Fibroblast of the aortic adventitia (primary cell): ENCODE results near the gene GABRG3. TPM values are rescaled to one million over a fixed set of nuclear protein-coding genes. Genes with fewer than 3 reads are reported as not detected.

ENCODE experiments used
- DNase-seq: peaks from one replicate; pipeline ENCODE4 v3.0.0-alpha.2; 2010; ENCODE audit warnings: low read depth
- H3K4me3 ChIP-seq: 2 replicates; pipeline ENCODE4 v1.5.1; 2011; ENCODE audit warnings: low read depth, mild to moderate bottlenecking, control low read depth, low read length, moderate library complexity
- total RNA-seq: library from RNA; depleted of rRNA; stranded (reverse); fragments of >200 nt; gene quantifications from 2 replicates; pipeline ENCODE4 v1.2.3, GENCODE V29; 2012; ENCODE audit warnings: low replicate concordance
- TF ChIP-seq, protein P1 (sequence below): IDR thresholded peaks from 2 replicates; pipeline ENCODE4 v1.5.1; 2011; ENCODE audit warnings: mild to moderate bottlenecking, low read length, control low read depth, inconsistent platforms; ENCODE audit not compliant: insufficient read depth

GABRG3 gene
- total RNA-seq, 1 donor, result not detected

DNA sequence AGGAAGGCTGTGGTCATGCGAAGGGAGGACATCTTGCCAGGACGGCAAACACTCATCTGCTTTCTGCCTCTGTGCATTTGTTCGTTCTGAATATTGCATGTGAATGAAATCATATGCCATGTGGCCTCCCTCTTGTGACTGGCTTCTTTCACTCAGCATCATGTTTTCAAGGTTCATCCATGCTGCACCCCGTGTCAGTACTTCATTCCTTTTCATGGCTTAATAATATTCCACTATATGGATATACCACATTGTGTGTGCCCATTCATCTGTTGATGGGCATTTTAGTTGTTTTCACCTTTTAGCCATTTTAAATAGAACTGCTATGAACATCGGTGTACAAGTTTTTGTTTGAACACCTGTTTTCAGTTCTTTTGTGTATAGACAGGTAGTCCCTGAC lies 118.7 kb downstream of the GABRG3 start:
- no peak for DNase-seq
- TF ChIP-seq, protein P1, sequence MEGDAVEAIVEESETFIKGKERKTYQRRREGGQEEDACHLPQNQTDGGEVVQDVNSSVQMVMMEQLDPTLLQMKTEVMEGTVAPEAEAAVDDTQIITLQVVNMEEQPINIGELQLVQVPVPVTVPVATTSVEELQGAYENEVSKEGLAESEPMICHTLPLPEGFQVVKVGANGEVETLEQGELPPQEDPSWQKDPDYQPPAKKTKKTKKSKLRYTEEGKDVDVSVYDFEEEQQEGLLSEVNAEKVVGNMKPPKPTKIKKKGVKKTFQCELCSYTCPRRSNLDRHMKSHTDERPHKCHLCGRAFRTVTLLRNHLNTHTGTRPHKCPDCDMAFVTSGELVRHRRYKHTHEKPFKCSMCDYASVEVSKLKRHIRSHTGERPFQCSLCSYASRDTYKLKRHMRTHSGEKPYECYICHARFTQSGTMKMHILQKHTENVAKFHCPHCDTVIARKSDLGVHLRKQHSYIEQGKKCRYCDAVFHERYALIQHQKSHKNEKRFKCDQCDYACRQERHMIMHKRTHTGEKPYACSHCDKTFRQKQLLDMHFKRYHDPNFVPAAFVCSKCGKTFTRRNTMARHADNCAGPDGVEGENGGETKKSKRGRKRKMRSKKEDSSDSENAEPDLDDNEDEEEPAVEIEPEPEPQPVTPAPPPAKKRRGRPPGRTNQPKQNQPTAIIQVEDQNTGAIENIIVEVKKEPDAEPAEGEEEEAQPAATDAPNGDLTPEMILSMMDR, result no peak
- no peak overlapping the region for H3K4me3 ChIP-seq

DNA sequence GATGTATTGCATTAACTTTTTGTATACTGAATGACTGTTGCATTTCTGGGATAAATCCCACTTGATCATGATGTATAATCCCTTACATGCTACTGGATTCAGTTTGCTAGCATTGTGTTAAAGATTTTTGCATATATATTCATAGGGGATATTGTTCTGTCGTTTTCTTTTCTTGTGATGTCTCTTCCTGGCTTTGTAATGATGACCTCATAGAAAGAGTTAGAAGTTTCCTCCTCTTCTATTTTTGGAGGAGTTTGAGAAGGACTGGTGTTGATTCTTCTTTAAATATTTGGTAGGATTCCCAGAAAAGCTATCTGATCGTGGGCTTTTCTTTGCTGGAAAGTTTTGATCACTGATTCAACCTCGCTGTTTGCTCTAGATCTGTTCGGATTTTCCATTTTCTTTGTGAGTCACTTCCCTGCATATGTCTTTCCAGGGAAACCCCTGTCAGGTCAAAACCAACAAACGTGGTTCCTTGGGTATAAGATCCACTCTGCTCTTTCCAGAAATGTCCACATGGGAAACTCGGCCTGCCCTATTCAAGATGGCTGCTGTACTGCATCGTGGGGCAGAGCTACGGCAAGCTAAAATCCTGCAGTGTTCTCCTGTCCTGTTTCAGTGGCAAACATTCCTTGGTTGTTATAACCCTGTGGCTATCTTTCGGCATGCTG lies 120.4 kb downstream of the GABRG3 start:
- peak; percentile 60 for DNase-seq
- TF ChIP-seq, protein P1, result no peak
- H3K4me3 ChIP-seq, result no peak overlapping the region

DNA sequence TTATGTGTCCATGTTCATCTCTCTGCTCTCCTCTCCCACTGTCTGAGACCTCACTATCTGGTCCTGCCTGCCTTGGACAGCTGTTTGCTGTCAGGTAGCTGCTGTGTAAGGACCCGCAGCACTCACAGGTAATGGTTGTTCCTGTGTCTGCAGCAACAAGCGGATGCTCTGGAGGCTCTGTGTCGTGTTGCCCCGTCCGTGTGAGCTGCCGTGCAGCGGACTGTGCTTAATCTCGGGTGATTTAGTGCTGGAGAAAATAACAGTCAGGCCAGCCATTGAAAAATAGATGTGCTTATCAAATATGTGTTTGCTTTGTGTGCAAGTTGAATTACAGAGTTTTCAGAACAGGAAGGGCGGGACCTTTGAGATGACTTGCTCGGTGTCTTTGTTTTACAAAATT lies 121.4 kb downstream of the GABRG3 start:
- TF ChIP-seq, protein P1, result no peak
- no peak overlapping the region for H3K4me3 ChIP-seq
- no peak for DNase-seq

DNA sequence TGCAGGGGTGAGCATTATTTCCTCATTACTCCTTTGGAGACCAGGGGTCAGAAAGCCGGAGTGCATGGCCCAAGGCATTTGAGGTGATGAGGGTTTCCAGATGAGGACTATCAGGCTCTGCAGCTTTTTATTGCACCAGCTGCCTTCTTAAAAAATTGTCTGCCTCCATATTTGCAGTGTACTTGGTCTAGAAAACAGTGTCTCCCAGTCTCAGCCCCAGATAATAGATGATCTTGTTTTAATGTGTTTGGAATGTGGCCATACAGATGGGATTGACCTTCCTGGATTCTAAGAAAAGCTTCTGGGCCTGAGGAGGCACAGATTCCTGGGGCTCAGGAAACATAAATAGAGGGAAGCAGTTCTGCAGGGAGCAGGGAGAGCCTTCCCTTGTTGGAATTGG lies 123.3 kb downstream of the GABRG3 start:
- TF ChIP-seq, protein P1, result no peak
- no peak overlapping the region for H3K4me3 ChIP-seq
- DNase-seq, result no peak

DNA sequence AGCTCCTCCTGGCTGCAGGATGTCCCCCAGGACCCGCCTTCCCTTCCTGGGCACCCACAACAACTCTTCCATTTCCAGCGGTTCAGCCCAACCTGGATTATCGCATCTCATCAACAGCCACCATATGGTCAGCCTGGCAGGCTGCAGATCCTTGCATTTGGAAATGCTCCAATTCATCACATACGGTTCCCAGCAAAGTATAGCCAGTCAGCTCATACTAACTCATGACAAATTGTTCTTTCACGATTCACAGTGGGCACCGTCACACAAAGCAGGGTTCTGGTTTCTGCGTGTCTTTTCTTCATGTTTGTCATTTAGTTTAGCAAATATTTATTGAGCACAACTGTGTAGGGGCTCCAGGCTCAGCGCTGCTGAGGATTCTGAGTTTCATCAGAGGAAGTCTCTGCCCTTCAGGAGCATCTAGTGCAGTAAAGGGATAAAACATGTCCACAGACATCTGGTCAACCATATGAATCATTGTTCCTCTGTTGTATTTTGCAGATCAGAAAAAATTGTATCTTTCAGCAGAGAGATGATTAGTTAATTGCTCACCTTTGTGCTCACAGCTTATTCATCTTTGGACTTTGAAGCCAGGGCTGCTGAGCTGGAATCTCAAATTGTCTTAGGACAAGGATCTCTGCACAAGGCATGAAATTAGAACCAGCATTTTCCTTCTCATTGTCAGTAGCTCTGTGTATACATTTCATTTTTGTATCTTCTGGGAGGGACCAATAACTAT lies 125.1 kb downstream of the GABRG3 start:
- DNase-seq, result peak; percentile 8
- TF ChIP-seq, protein P1, result no peak
- H3K4me3 ChIP-seq, result no peak overlapping the region

DNA sequence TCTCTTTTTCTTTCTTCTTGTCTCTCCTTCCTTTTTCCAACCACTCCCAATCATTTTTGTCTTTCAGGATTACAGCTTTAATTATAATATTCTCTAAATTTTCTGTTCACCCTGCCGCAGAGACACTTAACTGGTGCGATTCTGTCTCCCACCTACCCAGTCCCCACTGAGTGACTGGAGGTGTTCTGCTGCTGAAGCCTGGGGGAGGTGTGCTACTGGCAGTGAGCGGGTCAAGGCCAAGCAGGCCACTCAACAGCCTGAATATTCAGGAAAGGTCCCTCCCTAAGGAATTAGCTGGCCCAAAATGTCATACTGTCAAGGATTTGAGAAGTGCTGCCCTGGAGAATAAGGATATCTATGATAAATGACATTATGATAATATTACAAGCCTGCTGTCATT lies 126.5 kb downstream of the GABRG3 start:
- H3K4me3 ChIP-seq, result no peak overlapping the region
- DNase-seq, result no peak
- TF ChIP-seq, protein P1, result no peak
